PFSK-1 (cell line): ENCODE data around the gene EPHA4.

Experiments used
- FOXP2 ChIP-seq: optimal IDR thresholded peaks from 2 replicates; pipeline ENCODE3; 2011; ENCODE audit warnings: borderline replicate concordance, control low read depth, inconsistent platforms; ENCODE audit not compliant: insufficient read depth; ENCODE audit errors: extremely low read length, extremely low read depth
- POLR2AphosphoS5 ChIP-seq: IDR thresholded peaks from 2 replicates; pipeline ENCODE4 v1.6.1; 2012; ENCODE audit warnings: low read depth, mild to moderate bottlenecking, control low read depth, low read length, moderate library complexity
- SIN3A ChIP-seq: IDR thresholded peaks from 2 replicates; pipeline ENCODE4 v1.6.1; 2012; ENCODE audit warnings: mild to moderate bottlenecking, low read length, moderate library complexity, borderline replicate concordance; ENCODE audit not compliant: insufficient read depth
- TAF1 ChIP-seq: IDR thresholded peaks from 2 replicates; pipeline ENCODE4 v1.6.1; 2012; ENCODE audit warnings: low read length, control low read depth, borderline replicate concordance; ENCODE audit not compliant: insufficient read depth
- TF ChIP-seq, protein P1 (sequence below), 2 experiments: IDR thresholded peaks; 2 replicates each; pipeline versions ENCODE4 v1.6.1 to v1.8.0; 2011 to 2012; ENCODE audit warnings: low read depth in 2 of 2, low read length in 2 of 2, control low read depth in 1 of 2, inconsistent platforms in 1 of 2, mild to moderate bottlenecking in 1 of 2, moderate library complexity in 1 of 2; ENCODE audit not compliant: insufficient read depth in 1 of 2

- TF ChIP-seq, protein P1, sequence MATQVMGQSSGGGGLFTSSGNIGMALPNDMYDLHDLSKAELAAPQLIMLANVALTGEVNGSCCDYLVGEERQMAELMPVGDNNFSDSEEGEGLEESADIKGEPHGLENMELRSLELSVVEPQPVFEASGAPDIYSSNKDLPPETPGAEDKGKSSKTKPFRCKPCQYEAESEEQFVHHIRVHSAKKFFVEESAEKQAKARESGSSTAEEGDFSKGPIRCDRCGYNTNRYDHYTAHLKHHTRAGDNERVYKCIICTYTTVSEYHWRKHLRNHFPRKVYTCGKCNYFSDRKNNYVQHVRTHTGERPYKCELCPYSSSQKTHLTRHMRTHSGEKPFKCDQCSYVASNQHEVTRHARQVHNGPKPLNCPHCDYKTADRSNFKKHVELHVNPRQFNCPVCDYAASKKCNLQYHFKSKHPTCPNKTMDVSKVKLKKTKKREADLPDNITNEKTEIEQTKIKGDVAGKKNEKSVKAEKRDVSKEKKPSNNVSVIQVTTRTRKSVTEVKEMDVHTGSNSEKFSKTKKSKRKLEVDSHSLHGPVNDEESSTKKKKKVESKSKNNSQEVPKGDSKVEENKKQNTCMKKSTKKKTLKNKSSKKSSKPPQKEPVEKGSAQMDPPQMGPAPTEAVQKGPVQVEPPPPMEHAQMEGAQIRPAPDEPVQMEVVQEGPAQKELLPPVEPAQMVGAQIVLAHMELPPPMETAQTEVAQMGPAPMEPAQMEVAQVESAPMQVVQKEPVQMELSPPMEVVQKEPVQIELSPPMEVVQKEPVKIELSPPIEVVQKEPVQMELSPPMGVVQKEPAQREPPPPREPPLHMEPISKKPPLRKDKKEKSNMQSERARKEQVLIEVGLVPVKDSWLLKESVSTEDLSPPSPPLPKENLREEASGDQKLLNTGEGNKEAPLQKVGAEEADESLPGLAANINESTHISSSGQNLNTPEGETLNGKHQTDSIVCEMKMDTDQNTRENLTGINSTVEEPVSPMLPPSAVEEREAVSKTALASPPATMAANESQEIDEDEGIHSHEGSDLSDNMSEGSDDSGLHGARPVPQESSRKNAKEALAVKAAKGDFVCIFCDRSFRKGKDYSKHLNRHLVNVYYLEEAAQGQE (IDR thresholded peaks at IDR 0.05; ENCODE audit: insufficient read depth in 1 of 2, low read depth in 2 of 2, low read length in 2 of 2) = no peak
- no peak for TF ChIP-seq POLR2AphosphoS5
- TF ChIP-seq SIN3A = no peak
- no peak for TF ChIP-seq TAF1
- no peak for TF ChIP-seq FOXP2
Measured at GRCh38 chr2:221517146-221517695, 54.9 kb downstream of the EPHA4 start.
